HG03066 (cell line): ENCODE measurements around the gene CD274.

Experiments used
- ATAC-seq: cut with Tn5 transposase; IDR thresholded peaks from one replicate; pipeline ENCODE4 v1.9.1; 2021; ENCODE audit warnings: low read depth; ENCODE audit not compliant: unreplicated experiment

Gene CD274

DNA sequence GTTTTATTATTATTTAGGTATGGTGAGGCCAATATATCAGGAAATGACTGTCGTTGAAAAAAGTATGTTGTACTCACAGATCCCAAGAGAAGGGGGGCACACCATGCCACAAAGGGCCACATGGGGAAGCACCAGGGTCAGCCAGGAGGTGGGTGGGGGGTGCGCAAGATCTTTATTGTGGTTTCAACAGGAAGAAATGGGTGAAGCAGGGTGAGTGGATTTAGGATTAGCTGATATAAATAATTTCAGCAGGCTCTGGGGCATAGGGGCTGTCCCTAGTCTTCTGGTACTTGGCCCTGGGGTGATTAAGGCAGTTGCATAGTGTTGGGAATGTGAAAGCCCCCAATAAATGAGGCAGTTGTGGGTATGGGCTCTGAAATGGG lies 68.6 kb downstream of the CD274 start:
- no peak for ATAC-seq
